ENCODE results near the gene EYA2.

The EYA2 gene

DNA sequence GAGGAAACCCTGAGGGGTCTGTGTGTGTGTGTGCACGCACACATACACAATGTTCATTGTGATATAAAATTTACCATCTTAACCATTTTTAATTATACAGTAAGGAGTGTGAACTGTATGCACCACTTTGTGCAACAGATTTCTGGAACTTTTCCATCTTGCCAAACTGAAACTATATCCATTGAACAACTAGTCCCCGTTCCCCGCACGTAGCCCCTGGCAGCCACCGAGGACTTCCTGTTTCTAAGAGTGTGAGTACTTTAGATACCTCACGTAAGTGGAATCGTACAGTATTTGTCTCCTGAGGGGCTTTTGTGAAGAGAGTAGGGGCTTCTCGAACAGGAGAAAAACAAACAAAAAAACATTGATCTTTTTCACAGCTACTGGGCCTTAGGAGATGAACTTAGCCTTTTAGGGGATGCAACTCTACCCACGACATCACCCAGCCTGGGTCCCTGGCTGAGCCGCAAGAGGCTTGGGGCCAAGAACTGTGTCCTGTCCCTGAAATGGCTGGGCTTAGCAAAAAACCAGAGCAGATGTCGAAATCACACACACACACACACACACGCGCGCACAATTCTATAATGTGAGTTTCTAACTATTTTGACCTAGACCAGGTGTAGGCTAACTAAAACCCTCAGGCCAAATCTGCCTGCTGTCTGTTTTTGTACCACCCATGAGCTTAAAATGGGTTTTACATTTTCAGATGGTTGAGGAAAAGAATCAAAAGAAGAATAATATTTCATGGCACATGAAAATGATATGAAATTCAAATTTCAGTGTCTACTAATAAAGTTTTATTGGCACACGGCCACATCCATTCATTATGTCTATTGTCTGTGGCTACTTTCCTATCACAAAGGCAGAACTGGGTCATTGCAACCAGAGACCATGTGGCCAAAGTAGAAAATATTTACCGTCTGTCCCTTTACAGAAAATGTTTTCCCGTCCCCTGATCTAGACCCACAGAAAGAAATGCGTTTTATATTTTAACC, 144.2 kb downstream of the EYA2 start:
- no peak overlapping the region for H3K4me3 ChIP-seq (ENCODE audit: low read length)
- TF ChIP-seq, protein P1, sequence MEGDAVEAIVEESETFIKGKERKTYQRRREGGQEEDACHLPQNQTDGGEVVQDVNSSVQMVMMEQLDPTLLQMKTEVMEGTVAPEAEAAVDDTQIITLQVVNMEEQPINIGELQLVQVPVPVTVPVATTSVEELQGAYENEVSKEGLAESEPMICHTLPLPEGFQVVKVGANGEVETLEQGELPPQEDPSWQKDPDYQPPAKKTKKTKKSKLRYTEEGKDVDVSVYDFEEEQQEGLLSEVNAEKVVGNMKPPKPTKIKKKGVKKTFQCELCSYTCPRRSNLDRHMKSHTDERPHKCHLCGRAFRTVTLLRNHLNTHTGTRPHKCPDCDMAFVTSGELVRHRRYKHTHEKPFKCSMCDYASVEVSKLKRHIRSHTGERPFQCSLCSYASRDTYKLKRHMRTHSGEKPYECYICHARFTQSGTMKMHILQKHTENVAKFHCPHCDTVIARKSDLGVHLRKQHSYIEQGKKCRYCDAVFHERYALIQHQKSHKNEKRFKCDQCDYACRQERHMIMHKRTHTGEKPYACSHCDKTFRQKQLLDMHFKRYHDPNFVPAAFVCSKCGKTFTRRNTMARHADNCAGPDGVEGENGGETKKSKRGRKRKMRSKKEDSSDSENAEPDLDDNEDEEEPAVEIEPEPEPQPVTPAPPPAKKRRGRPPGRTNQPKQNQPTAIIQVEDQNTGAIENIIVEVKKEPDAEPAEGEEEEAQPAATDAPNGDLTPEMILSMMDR (IDR thresholded peaks at IDR 0.05; ENCODE audit: insufficient read depth, low read depth, low read length, missing control alignments): no peak
- no peak for DNase-seq (ENCODE audit: low read depth)

DNA sequence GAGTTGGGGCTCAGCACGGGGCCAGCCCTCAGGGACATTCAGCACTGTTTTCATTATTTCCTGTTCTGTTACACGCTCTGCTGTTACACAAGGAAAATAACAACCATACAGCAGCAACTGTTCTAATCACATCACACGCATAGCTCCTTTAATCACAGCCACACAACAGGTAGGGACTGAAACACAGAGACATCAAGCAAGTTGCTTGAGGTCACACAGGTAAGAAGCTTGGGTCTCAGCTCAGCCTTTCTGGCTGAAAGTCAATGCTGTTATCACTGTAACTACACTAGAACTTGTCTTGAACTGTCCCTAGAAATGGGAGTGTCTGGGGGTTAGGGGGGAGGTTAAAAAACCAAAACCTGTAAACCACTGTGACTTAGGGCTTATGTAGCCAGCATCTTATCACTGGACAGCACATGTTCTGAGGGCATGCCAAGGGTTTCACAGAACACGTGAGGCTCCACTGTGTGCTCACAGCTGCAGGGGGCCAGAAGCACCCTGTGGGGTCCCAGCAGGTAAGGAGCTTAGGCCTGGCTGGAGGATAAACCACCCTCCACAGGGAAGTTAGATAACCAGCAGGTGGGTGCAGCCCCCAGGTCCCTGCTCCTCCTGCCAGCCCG, 146.0 kb downstream of the EYA2 start:
- no peak for DNase-seq (ENCODE audit: low read depth)
- no peak overlapping the region for H3K4me3 ChIP-seq (ENCODE audit: low read length)
- TF ChIP-seq, protein P1 (IDR thresholded peaks at IDR 0.05; ENCODE audit: insufficient read depth, low read depth, low read length, missing control alignments): no peak

DNA sequence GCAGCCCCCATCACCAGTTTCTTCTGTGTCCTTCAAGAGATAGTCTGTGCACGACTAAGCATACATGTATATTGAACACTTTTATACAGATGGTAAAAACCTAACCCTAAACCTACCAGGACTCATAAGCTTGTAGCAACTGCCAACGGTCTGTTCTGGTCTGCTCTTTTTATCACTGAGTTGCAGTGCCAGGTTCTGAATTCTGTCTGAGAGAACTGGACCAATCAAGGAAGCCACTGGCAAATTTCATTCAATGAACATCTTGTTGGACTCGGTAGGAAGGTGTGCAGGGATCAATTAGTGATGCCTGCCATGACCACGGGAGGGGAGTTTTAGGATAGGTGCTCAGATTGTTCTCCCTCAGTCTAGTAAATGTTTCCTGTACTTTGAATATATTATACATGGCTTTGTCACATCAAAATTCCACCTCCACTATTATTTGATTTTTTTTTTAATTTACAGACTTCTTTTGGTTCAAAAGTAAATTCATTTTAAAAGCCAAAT, 146.8 kb downstream of the EYA2 start:
- TF ChIP-seq, protein P1 (IDR thresholded peaks at IDR 0.05; ENCODE audit: insufficient read depth, low read depth, low read length, missing control alignments): no peak
- H3K4me3 ChIP-seq (ENCODE audit: low read length): no peak overlapping the region
- DNase-seq (ENCODE audit: low read depth): no peak

DNA sequence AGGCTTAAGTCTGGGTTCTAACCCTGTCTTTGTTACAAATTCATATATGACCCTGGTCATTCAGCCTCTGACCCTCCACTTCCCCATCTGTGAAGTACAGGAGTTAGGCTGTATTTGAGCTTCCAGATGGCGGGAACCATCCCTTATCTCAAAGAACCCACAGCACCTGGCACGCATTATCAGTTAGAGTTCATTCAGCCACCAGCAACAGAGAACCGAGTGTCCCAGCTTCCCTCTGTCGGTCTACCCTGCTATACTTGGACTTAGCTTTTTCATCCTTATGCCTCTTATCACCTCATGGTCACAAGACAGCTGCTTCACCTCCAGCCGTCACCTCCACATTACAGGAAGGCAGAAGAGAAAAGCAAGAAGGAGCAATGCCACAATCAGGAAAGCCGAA, 147.8 kb downstream of the EYA2 start:
- no peak for DNase-seq (ENCODE audit: low read depth)
- H3K4me3 ChIP-seq (ENCODE audit: low read length): no peak overlapping the region
- TF ChIP-seq, protein P1 (IDR thresholded peaks at IDR 0.05; ENCODE audit: insufficient read depth, low read depth, low read length, missing control alignments): no peak

DNA sequence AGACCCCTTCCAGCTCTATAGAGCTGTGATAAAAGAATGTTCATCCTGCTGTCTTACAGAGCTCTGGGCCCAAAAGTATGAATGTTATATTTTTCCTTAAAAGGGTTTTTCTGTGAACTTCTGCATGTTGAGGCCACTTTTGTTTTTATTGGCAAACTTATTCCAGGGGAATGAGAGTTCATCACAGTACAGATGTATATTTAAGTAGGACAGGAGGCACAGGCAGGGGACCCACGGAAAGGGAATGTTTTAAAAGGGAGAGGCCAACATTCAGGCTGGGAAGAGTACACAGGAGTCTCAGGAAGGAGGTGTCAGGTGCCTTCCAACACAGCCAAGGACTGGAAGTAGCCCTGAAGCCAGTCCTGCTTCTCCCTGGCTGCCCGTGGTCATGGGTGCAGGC, 148.4 kb downstream of the EYA2 start:
- no peak for DNase-seq (ENCODE audit: low read depth)
- TF ChIP-seq, protein P1 (IDR thresholded peaks at IDR 0.05; ENCODE audit: insufficient read depth, low read depth, low read length, missing control alignments): no peak
- no peak overlapping the region for H3K4me3 ChIP-seq (ENCODE audit: low read length)

DNA sequence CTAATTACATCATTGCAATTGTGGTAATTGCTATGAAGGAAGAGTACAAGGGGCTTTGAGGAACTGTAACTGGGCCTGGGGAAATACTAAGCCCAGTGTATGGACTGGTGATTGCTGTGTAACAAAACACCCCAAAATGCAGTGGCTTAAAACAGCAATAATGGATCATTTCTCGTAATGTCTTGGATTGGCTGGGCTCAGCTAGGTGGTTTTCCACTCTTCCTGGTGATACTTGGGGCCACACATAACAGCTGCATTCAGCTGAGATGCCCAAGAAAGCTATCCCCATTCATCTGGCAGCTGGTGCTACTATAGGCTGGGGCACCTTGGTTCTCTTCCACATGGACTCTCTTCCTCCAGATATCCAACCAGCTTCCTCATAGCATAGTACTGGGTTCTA, 150.3 kb downstream of the EYA2 start:
- DNase-seq (ENCODE audit: low read depth): no peak
- no peak overlapping the region for H3K4me3 ChIP-seq (ENCODE audit: low read length)
- TF ChIP-seq, protein P1 (IDR thresholded peaks at IDR 0.05; ENCODE audit: insufficient read depth, low read depth, low read length, missing control alignments): no peak

Data from epithelial cell of esophagus (primary cell).